ENCODE results near the gene PPBP.

GRCh38 chr4:74018116-74018515 is 30.1 kb upstream of the PPBP start:
- no peak for TF ChIP-seq BHLHE40 (IDR thresholded peaks at IDR 0.05; ENCODE audit: low read length)
- TF ChIP-seq YY1 (IDR thresholded peaks at IDR 0.05; ENCODE audit: borderline replicate concordance in 1 of 3, control insufficient read depth in 1 of 3, extremely low read depth in 1 of 3, insufficient read depth in 3 of 3, insufficient read length in 1 of 3, insufficient replicate concordance in 2 of 3, low read depth in 1 of 3, low read length in 2 of 3) = no peak
- TF ChIP-seq CTCF (IDR thresholded peaks at IDR 0.05 in 2 of 3, conservative IDR thresholded peaks at IDR 0.05 in 1 of 3; ENCODE audit: insufficient read depth in 2 of 3, low read depth in 1 of 3, low read length in 3 of 3) = no peak
- no peak for TF ChIP-seq PHF8 (IDR thresholded peaks at IDR 0.05; ENCODE audit: borderline replicate concordance, low read length)
- no peak for TF ChIP-seq CCNT2 (IDR thresholded peaks at IDR 0.05; ENCODE audit: borderline replicate concordance, extremely low read depth, insufficient read length, low read depth, low read length)
- no peak for TF ChIP-seq FOXA3 (CRISPR knock-in tag; conservative IDR thresholded peaks at IDR 0.05 in 1 of 2, IDR thresholded peaks at IDR 0.05 in 1 of 2)
- TF ChIP-seq NR3C1 (CRISPR knock-in tag; IDR thresholded peaks at IDR 0.05) = no peak
- TF ChIP-seq ZEB2 (IDR thresholded peaks at IDR 0.05) = no peak
- TF ChIP-seq, protein P1, sequence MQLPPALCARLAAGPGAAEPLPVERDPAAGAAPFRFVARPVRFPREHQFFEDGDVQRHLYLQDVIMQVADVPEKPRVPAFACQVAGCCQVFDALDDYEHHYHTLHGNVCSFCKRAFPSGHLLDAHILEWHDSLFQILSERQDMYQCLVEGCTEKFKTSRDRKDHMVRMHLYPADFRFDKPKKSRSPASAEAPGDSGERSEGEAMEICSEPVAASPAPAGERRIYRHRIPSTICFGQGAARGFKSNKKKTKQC (CRISPR knock-in tag; IDR thresholded peaks at IDR 0.05) = no peak
- TF ChIP-seq STAT6 (CRISPR knock-in tag; IDR thresholded peaks at IDR 0.05) = no peak
- no peak for TF ChIP-seq ELK1 (CRISPR knock-in tag; IDR thresholded peaks at IDR 0.05)
- no peak for TF ChIP-seq EP300 (IDR thresholded peaks at IDR 0.05; ENCODE audit: low read length)
- no peak for TF ChIP-seq RAD21 (CRISPR knock-in tag; conservative IDR thresholded peaks at IDR 0.05 in 1 of 2, IDR thresholded peaks at IDR 0.05 in 1 of 2)

Measured in K562 (cell line).